OCI-LY1 (cell line): ENCODE results near the gene CACNA2D3.

Source experiments
- H2AFZ ChIP-seq: fragments of 200-600 bp; sonication (generic), shearing (Covaris generic); 2 replicates; pipeline ENCODE4 v1.6.0; 2014; ENCODE audit warnings: antibody characterized with exemption, mild to moderate bottlenecking, low read length
- H3F3A ChIP-seq: fragments of 200-600 bp; sonication (generic), shearing (Covaris generic); 2 replicates; pipeline ENCODE4 v1.6.0; 2014; ENCODE audit warnings: mild to moderate bottlenecking, antibody characterized with exemption, low read length, moderate library complexity; ENCODE audit not compliant: insufficient read depth
- H3K27ac ChIP-seq: fragments of 200-600 bp; sonication (generic); 2 replicates; pipeline ENCODE4 v1.5.1; 2014; ENCODE audit warnings: low read length, mixed run types, mild to moderate bottlenecking, low read depth; ENCODE audit not compliant: poor library complexity, severe bottlenecking
- H3K27me3 ChIP-seq: fragments of 200-600 bp; sonication (generic); 2 replicates; pipeline ENCODE4 v1.6.0; 2014; ENCODE audit warnings: antibody characterized with exemption, mild to moderate bottlenecking, low read length, moderate library complexity; ENCODE audit not compliant: insufficient read depth
- H3K36me3 ChIP-seq: fragments of 200-600 bp; sonication (generic); 2 replicates; pipeline ENCODE4 v1.6.1; 2014; ENCODE audit warnings: mild to moderate bottlenecking, antibody characterized with exemption, low read length, moderate library complexity, mixed read lengths; ENCODE audit not compliant: insufficient read depth
- H3K4me1 ChIP-seq: fragments of 200-600 bp; sonication (generic); 2 replicates; pipeline ENCODE4 v1.5.1; 2014; ENCODE audit warnings: mild to moderate bottlenecking, low read length, moderate library complexity; ENCODE audit not compliant: insufficient read depth, severe bottlenecking
- H3K4me2 ChIP-seq: fragments of 200-600 bp; sonication (generic), shearing (Covaris generic); 2 replicates; pipeline ENCODE4 v1.6.1; 2014; ENCODE audit warnings: low read length
- H3K4me3 ChIP-seq: fragments of 200-600 bp; sonication (generic); 2 replicates; pipeline ENCODE4 v1.5.1; 2014; ENCODE audit warnings: low read length, low read depth, mild to moderate bottlenecking, mixed read lengths; ENCODE audit not compliant: poor library complexity, severe bottlenecking
- H3K79me2 ChIP-seq: fragments of 200-600 bp; shearing (Covaris generic); 2 replicates; pipeline ENCODE4 v1.6.1; 2016; ENCODE audit warnings: mixed run types, low read length, mixed read lengths; ENCODE audit not compliant: insufficient read depth
- H3K9ac ChIP-seq: fragments of 200-600 bp; sonication (generic), shearing (Covaris generic); 2 replicates; pipeline ENCODE4 v1.6.1; 2014; ENCODE audit warnings: mild to moderate bottlenecking, low read length, mixed read lengths
- H3K9me2 ChIP-seq: fragments of 200-600 bp; sonication (generic), shearing (Covaris generic); 2 replicates; pipeline ENCODE4 v1.6.1; 2014; ENCODE audit warnings: low read depth, mild to moderate bottlenecking, low read length, mixed read lengths
- H3K9me3 ChIP-seq: fragments of 200-600 bp; shearing (Covaris generic); 2 replicates; pipeline ENCODE4 v1.6.1; 2014; ENCODE audit warnings: low read length, mixed read lengths
- H4K20me1 ChIP-seq: fragments of 200-600 bp; sonication (generic), shearing (Covaris generic); 2 replicates; pipeline ENCODE4 v1.6.0; 2016; ENCODE audit warnings: mild to moderate bottlenecking, low read length; ENCODE audit not compliant: insufficient read depth
- EZH2 ChIP-seq: fragments of 200-600 bp; sonication (generic), shearing (Covaris generic); IDR thresholded peaks from 2 replicates; pipeline ENCODE4 v1.8.0; 2017; ENCODE audit warnings: borderline replicate concordance, mixed run types, mild to moderate bottlenecking, antibody characterized with exemption, low read length, moderate library complexity, mixed read lengths
- TF ChIP-seq, protein P1 (sequence below): fragments of 200-600 bp; sonication (generic), shearing (Covaris generic); IDR thresholded peaks from 2 replicates; pipeline ENCODE4 v1.5.1; 2017; ENCODE audit warnings: mild to moderate bottlenecking, antibody characterized with exemption, low read length, moderate library complexity, mixed read lengths

The CACNA2D3 gene

DNA sequence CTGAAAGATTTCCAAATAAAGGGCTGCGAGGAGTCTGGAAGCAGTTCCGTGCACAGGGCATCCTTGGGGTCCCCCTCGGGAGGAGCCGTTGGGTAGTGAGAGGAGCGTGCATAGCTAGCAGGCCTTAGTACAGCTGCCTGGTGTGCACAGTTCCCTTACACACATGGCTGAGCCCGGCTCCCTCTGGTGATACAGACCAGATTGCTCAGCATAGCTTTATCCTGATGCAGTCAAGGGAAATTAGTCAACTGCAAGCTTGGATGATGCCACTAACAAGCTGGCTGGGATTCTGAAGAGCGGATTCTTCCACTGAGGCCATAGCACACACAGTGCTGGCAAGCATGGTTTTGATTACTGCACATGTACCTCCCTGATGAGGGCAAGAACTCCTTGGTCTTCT, 456.1 kb downstream of the CACNA2D3 start:
- no peaks in the 10 kb centered on the region for H3K36me3 ChIP-seq
- H3K9me2 ChIP-seq = no peaks in the 10 kb centered on the region
- no peak overlapping the region for H3K4me2 ChIP-seq
- no peak overlapping the region for H3K27ac ChIP-seq
- no peak for TF ChIP-seq EZH2
- TF ChIP-seq, protein P1, sequence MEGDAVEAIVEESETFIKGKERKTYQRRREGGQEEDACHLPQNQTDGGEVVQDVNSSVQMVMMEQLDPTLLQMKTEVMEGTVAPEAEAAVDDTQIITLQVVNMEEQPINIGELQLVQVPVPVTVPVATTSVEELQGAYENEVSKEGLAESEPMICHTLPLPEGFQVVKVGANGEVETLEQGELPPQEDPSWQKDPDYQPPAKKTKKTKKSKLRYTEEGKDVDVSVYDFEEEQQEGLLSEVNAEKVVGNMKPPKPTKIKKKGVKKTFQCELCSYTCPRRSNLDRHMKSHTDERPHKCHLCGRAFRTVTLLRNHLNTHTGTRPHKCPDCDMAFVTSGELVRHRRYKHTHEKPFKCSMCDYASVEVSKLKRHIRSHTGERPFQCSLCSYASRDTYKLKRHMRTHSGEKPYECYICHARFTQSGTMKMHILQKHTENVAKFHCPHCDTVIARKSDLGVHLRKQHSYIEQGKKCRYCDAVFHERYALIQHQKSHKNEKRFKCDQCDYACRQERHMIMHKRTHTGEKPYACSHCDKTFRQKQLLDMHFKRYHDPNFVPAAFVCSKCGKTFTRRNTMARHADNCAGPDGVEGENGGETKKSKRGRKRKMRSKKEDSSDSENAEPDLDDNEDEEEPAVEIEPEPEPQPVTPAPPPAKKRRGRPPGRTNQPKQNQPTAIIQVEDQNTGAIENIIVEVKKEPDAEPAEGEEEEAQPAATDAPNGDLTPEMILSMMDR = no peak
- H3K9ac ChIP-seq = no peak overlapping the region
- H3K9me3 ChIP-seq = no peaks in the 10 kb centered on the region
- H3F3A ChIP-seq = no peaks in the 10 kb centered on the region
- no peak overlapping the region for H2AFZ ChIP-seq
- H3K27me3 ChIP-seq = no peaks in the 10 kb centered on the region
- H3K4me3 ChIP-seq = no peak overlapping the region
- no peaks in the 10 kb centered on the region for H3K79me2 ChIP-seq
- H4K20me1 ChIP-seq = no peaks in the 10 kb centered on the region
- no peaks in the 10 kb centered on the region for H3K4me1 ChIP-seq

DNA sequence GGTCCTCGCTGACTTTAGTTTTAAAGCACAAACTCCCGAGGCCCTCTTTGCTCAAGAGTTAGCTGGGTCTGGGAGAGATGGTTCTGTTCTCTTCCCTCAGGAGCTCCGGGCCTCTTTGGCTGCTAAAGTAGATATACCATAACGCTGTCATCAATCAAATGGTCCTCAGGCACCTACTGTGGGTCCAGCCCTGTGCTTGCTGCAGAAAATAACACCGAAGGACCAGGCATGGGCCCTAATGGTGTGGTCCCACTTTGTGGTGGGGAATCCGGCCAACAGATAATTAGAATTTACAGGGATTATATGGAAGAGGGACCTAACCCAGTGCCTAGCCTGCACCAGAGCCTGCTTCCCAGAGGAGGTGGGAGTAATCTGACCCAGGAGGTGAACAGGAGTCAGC, 458.1 kb downstream of the CACNA2D3 start:
- Histone ChIP-seq H3K4me1 (no peaks in the 10 kb centered on the region), H3K9me3 (no peaks in the 10 kb centered on the region), H3K27ac (no peak overlapping the region), H3F3A (no peaks in the 10 kb centered on the region), H3K4me2 (no peak overlapping the region), H4K20me1 (no peaks in the 10 kb centered on the region), H3K27me3 (no peaks in the 10 kb centered on the region), H2AFZ (no peak overlapping the region), H3K9ac (no peak overlapping the region), H3K4me3 (no peak overlapping the region), H3K9me2 (no peaks in the 10 kb centered on the region), H3K79me2 (no peaks in the 10 kb centered on the region), H3K36me3 (no peaks in the 10 kb centered on the region)
- TF ChIP-seq, protein P1 = no peak

DNA sequence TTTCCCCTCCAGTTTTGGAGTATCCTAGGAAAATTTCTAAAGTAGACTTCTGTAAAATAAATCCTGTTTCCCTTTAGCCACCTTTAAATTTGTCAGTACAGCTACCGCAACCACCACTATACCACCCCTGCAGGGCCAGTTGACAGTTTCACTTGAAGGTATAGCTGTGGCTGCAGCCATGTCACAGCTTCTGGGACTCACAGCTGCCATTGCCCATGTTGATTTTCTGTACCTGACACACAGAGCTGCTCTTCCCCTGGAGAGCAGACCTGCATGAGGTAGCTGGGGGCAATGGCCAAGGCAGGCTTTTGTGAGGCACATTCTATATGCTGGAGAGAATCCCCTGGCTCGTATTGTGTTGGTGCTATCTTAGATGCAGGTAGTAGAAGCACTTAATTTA, 460.1 kb downstream of the CACNA2D3 start:
- Histone ChIP-seq H3K9me3 (no peaks in the 10 kb centered on the region), H3K9me2 (no peaks in the 10 kb centered on the region), H3K4me1 (no peaks in the 10 kb centered on the region), H3K36me3 (no peaks in the 10 kb centered on the region), H3K4me2 (no peak overlapping the region), H4K20me1 (no peaks in the 10 kb centered on the region), H3K9ac (no peak overlapping the region), H3K4me3 (no peak overlapping the region), H3K79me2 (no peaks in the 10 kb centered on the region), H3F3A (no peaks in the 10 kb centered on the region), H2AFZ (no peak overlapping the region), H3K27ac (no peak overlapping the region), H3K27me3 (no peaks in the 10 kb centered on the region)
- no peak for TF ChIP-seq EZH2
- TF ChIP-seq, protein P1 = no peak
